Transverse colon (tissue), 4 donors: Measurements from ENCODE around the gene PANK4. TPM values are rescaled to one million over a fixed set of nuclear protein-coding genes. Genes with fewer than 3 reads are reported as not detected.
A peak's percentile ranks its signal among the peaks of the same experiment; 100 is the strongest.

Experiments
- DNase-seq: peaks from one replicate; pipeline ENCODE4 v3.0.0-alpha.2; 2019
- H3K27ac ChIP-seq, 4 donors: fragments of 200-600 bp; sonication (generic); 2 replicates each; pipeline ENCODE4 v1.5.1; 2016 to 2018; ENCODE audit warnings: inconsistent platforms in 4 of 4
- H3K27me3 ChIP-seq: fragments of 200-600 bp; sonication (generic); 2 replicates; pipeline ENCODE4 v1.5.1; 2017; ENCODE audit warnings: inconsistent platforms
- H3K36me3 ChIP-seq, 4 donors: fragments of 200-600 bp; sonication (generic); 2 replicates each; pipeline ENCODE4 v1.5.1; 2017 to 2019; ENCODE audit warnings: inconsistent platforms in 4 of 4
- H3K4me1 ChIP-seq, 4 donors: fragments of 200-600 bp; sonication (generic); 2 replicates each; pipeline ENCODE4 v1.5.1; 2017 to 2020; ENCODE audit warnings: inconsistent platforms in 4 of 4
- H3K4me3 ChIP-seq, 4 donors: fragments of 200-600 bp; sonication (generic); 1 replicate in 1 of 4; 2 replicates in 3 of 4; pipeline versions ENCODE4 v1.5.1 to v1.6.1; 2017 to 2019; ENCODE audit warnings: inconsistent platforms in 4 of 4
- H3K9me3 ChIP-seq, 2 donors: fragments of 200-600 bp; sonication (generic); 2 replicates each; pipeline ENCODE4 v1.5.1; 2017 to 2019; ENCODE audit warnings: inconsistent platforms in 2 of 2
- CTCF ChIP-seq, 5 experiments: fragments of 200-600 bp in 3 of 5; fragments of 450-650 bp in 2 of 5; sonication (generic) in 3 of 5; IDR thresholded peaks; 1 replicate in 2 of 5; 2 replicates in 3 of 5; pipeline ENCODE4 v1.5.1; 2016 to 2017; ENCODE audit warnings: antibody characterized with exemption in 5 of 5, inconsistent platforms in 3 of 5, mild to moderate bottlenecking in 2 of 5, moderate library complexity in 1 of 5
- EP300 ChIP-seq: sonication (generic); formaldehyde crosslinking; IDR thresholded peaks from one replicate; pipeline ENCODE4 v1.6.1; 2017; ENCODE audit warnings: antibody characterized with exemption, low read depth
- POLR2A ChIP-seq: fragments of 450-650 bp; IDR thresholded peaks from one replicate; pipeline ENCODE4 v1.6.1; 2016; ENCODE audit warnings: antibody characterized with exemption, mild to moderate bottlenecking, moderate library complexity
- POLR2AphosphoS5 ChIP-seq, 3 donors: sonication (generic); formaldehyde crosslinking; IDR thresholded peaks; one replicate each; pipeline ENCODE4 v1.6.1; 2016; ENCODE audit warnings: antibody characterized with exemption in 3 of 3
- WGBS, 2 donors: methylation state at CpG; one replicate each; pipeline ENCODE4 v1.1.5; 2018; ENCODE audit warnings: low coverage in 1 of 2; 5-methylcytosine and 5-hydroxymethylcytosine counted together
- in situ Hi-C, 4 donors: fragments of 200-750 bp; cut with MboI; loops; one replicate each; pipeline versions ENCODE4 v1.15.0 to v1.15.1; 2017; ENCODE audit warnings: low sequenced_read_pairs in 3 of 4, low pct_ligation_motif_present in 1 of 4, low pct_unique_long_range_greater_than_20kb in 1 of 4
- intact Hi-C: fragments of 100-400 bp; cut with DNase I; formaldehyde crosslinking; loops from one replicate; pipeline ENCODE4 v1.15.1; 2023; ENCODE audit warnings: low total_unique reads
- total RNA-seq, 4 donors: library from RNA; depleted of rRNA; stranded (reverse); fragments of >200 nt; gene quantifications; one replicate each; pipeline ENCODE4 v1.1.0, GENCODE V29; 2016

Gene PANK4
- total RNA-seq, 4 donors from 2014 or later = 41.1 to 58.3 (median 47.3) TPM

GRCh38 chr1:2560299-2561073, 34.1 kb upstream of the PANK4 start:
- Histone ChIP-seq H3K4me3 (no peak overlapping the region), H3K27ac (no peak overlapping the region), H3K9me3 (no peaks in the 10 kb centered on the region), H3K36me3 (peaks cover 0 to 10% (median 0%) of the 10 kb centered on the region in 4 donors), H3K4me1 (peaks cover 14 to 45% (median 37%) of the 10 kb centered on the region in 4 donors), H3K27me3 (no peaks in the 10 kb centered on the region)
- in situ Hi-C loops (loop anchor here in 1 of 4 donors (25.0 kb wide), 1 partner anchor 148 kb away; the partner anchor contains the start of gene PEX10), intact Hi-C loops (no loop called here)
- no peak for DNase-seq
- no peak for TF ChIP-seq POLR2AphosphoS5 (IDR thresholded peaks at IDR 0.05)
- TF ChIP-seq POLR2A = no peak
- TF ChIP-seq CTCF (IDR thresholded peaks at IDR 0.05) = no peak
- TF ChIP-seq EP300 = no peak
- WGBS, 2 donors = 88% methylated on average over 15 of the region's 15 CpGs; no CpG with 5 or more reads in 1 of the 2 donors

- H3K36me3 ChIP-seq = peaks cover 0 to 10% (median 0%) of the 10 kb centered on the region in 4 donors
- TF ChIP-seq EP300 (no peak), POLR2A (no peak), POLR2AphosphoS5 (IDR thresholded peaks at IDR 0.05) (no peak), CTCF (IDR thresholded peaks at IDR 0.05) (no peak)
- intact Hi-C loops = no loop called here
- no peak for DNase-seq
- H3K27me3 ChIP-seq = no peaks in the 10 kb centered on the region
- H3K27ac ChIP-seq = no peak overlapping the region
- H3K4me1 ChIP-seq = peaks cover 21 to 46% (median 37%) of the 10 kb centered on the region in 4 donors
- in situ Hi-C loops = loop anchor here in 1 of 4 donors (25.0 kb wide), 1 partner anchor 147 kb away; the partner anchor contains the start of gene PEX10
- H3K4me3 ChIP-seq = no peak overlapping the region
- WGBS, 2 donors = 87% methylated on average over 34 of the region's 35 CpGs; no CpG with 5 or more reads in 1 of the 2 donors
- no peaks in the 10 kb centered on the region for H3K9me3 ChIP-seq
Observed at GRCh38 chr1:2559509-2560298, 33.3 kb upstream of the PANK4 start.

GRCh38 chr1:2558861-2559260, 32.5 kb upstream of the PANK4 start:
- TF ChIP-seq EP300 (no peak), CTCF (IDR thresholded peaks at IDR 0.05) (no peak), POLR2AphosphoS5 (IDR thresholded peaks at IDR 0.05) (no peak), POLR2A (no peak)
- no peaks in the 10 kb centered on the region for H3K27me3 ChIP-seq
- peaks cover 0 to 10% (median 0%) of the 10 kb centered on the region in 4 donors for H3K36me3 ChIP-seq
- intact Hi-C loops (no loop called here), in situ Hi-C loops (loop anchor here in 1 of 4 donors (25.0 kb wide), 1 partner anchor 147 kb away; the partner anchor contains the start of gene PEX10)
- peak overlapping the region in 1 of 4 donors; percentile 96 for H3K27ac ChIP-seq
- no peak overlapping the region for H3K4me3 ChIP-seq
- 95% methylated on average over 6 of the region's 6 CpGs; no CpG with 5 or more reads in 1 of the 2 donors for WGBS, 2 donors
- DNase-seq = no peak
- H3K9me3 ChIP-seq = no peaks in the 10 kb centered on the region
- peaks cover 21 to 49% (median 35%) of the 10 kb centered on the region in 4 donors for H3K4me1 ChIP-seq

GRCh38 chr1:2558420-2558819, 32.0 kb upstream of the PANK4 start:
- TF ChIP-seq EP300 (no peak), POLR2A (no peak), CTCF (IDR thresholded peaks at IDR 0.05) (no peak), POLR2AphosphoS5 (IDR thresholded peaks at IDR 0.05) (no peak)
- WGBS, 2 donors = 96% methylated on average over 12 of the region's 12 CpGs; no CpG with 5 or more reads in 1 of the 2 donors
- peaks cover 21 to 49% (median 35%) of the 10 kb centered on the region in 4 donors for H3K4me1 ChIP-seq
- H3K27me3 ChIP-seq = no peaks in the 10 kb centered on the region
- in situ Hi-C loops (loop anchor here in 1 of 4 donors (25.0 kb wide), 1 partner anchor 146 kb away; the partner anchor contains the start of gene PEX10), intact Hi-C loops (no loop called here)
- no peak for DNase-seq
- H3K9me3 ChIP-seq = no peaks in the 10 kb centered on the region
- H3K27ac ChIP-seq = peak overlapping the region in 3 of 4 donors; percentile 93 to 96 (median 95)
- H3K36me3 ChIP-seq = peaks cover 0 to 10% (median 0%) of the 10 kb centered on the region in 4 donors
- no peak overlapping the region for H3K4me3 ChIP-seq
